HepG2 (cell line): ENCODE results near the gene PTPN12. TPM values are rescaled to one million over a fixed set of nuclear protein-coding genes. Genes with fewer than 3 reads are reported as not detected.
A peak's percentile ranks its signal among the peaks of the same experiment; 100 is the strongest.

ENCODE experiments used
- BRCA1 ChIP-seq: sonication (generic); formaldehyde crosslinking; IDR thresholded peaks from 2 replicates; pipeline ENCODE4 v1.4.0; 2020; ENCODE audit warnings: missing genetic modification reagents
- CBFB ChIP-seq: sonication (generic); formaldehyde crosslinking; IDR thresholded peaks from 2 replicates; pipeline ENCODE4 v1.4.0; 2020; ENCODE audit warnings: missing genetic modification reagents
- CBX1 ChIP-seq: IDR thresholded peaks from one replicate; pipeline ENCODE4 v1.6.1; 2016; ENCODE audit warnings: antibody characterized with exemption, low read depth
- CREB1 ChIP-seq, 2 experiments: fragments of 450-650 bp in 1 of 2; IDR thresholded peaks; 2 replicates each; pipeline ENCODE4 v1.6.1; 2016 to 2017; ENCODE audit warnings: control low read depth in 1 of 2, mild to moderate bottlenecking in 1 of 2, missing compliant biosample characterization in 1 of 2, missing genetic modification characterization in 1 of 2
- EHMT2 ChIP-seq: fragments of 200-600 bp; sonication (generic); IDR thresholded peaks from 2 replicates; pipeline ENCODE4 v1.7.0; 2017; ENCODE audit warnings: antibody characterized with exemption, low read depth, low read length, borderline replicate concordance
- GATAD1 ChIP-seq: IDR thresholded peaks from 2 replicates; pipeline ENCODE4 v1.6.1; 2016; ENCODE audit warnings: missing genetic modification reagents, missing compliant biosample characterization
- GTF3A ChIP-seq: sonication (generic); formaldehyde crosslinking; conservative IDR thresholded peaks from 2 replicates; pipeline ENCODE4 v1.4.0; 2020; ENCODE audit warnings: mild to moderate bottlenecking, missing genetic modification reagents
- HOXA9 ChIP-seq: sonication (generic); formaldehyde crosslinking; IDR thresholded peaks from 2 replicates; pipeline ENCODE4 v1.8.1; 2022; ENCODE audit warnings: missing genetic modification reagents, mild to moderate bottlenecking, moderate library complexity, borderline replicate concordance
- HOXD1 ChIP-seq: sonication (generic); formaldehyde crosslinking; IDR thresholded peaks from 2 replicates; pipeline ENCODE4 v1.5.0; 2020; ENCODE audit warnings: missing genetic modification reagents
- IKZF5 ChIP-seq: IDR thresholded peaks from 2 replicates; pipeline ENCODE4 v1.6.1; 2018; ENCODE audit warnings: missing genetic modification reagents, mild to moderate bottlenecking, missing compliant biosample characterization
- KLF16 ChIP-seq, 2 experiments: sonication (generic) in 1 of 2; formaldehyde crosslinking in 1 of 2; IDR thresholded peaks; 2 replicates each; pipeline versions ENCODE4 v1.6.1 to v1.8.0; 2016 to 2023; ENCODE audit warnings: missing genetic modification reagents in 2 of 2, missing compliant biosample characterization in 1 of 2
- MAFG ChIP-seq: sonication (generic); formaldehyde crosslinking; IDR thresholded peaks from 2 replicates; pipeline ENCODE4 v1.5.1; 2020; ENCODE audit warnings: mild to moderate bottlenecking, missing genetic modification reagents
- MED8 ChIP-seq: sonication (generic); formaldehyde crosslinking; IDR thresholded peaks from 2 replicates; pipeline ENCODE4 v1.8.1; 2023; ENCODE audit warnings: mild to moderate bottlenecking, missing genetic modification reagents; ENCODE audit not compliant: insufficient replicate concordance
- MIXL1 ChIP-seq: IDR thresholded peaks from 2 replicates; pipeline ENCODE4 v1.6.1; 2016
- MYPOP ChIP-seq: sonication (generic); formaldehyde crosslinking; IDR thresholded peaks from 2 replicates; pipeline ENCODE4 v1.8.1; 2023; ENCODE audit warnings: mild to moderate bottlenecking, moderate library complexity, missing genetic modification reagents
- RFXAP ChIP-seq: sonication (generic); formaldehyde crosslinking; IDR thresholded peaks from 2 replicates; pipeline ENCODE4 v1.4.0; 2020; ENCODE audit warnings: missing genetic modification reagents, borderline replicate concordance
- RXRA ChIP-seq: sonication (generic); formaldehyde crosslinking; IDR thresholded peaks from 2 replicates; pipeline ENCODE4 v1.5.1; 2020; ENCODE audit warnings: missing genetic modification reagents
- SIX1 ChIP-seq: sonication (generic); formaldehyde crosslinking; IDR thresholded peaks from 2 replicates; pipeline ENCODE4 v1.4.0; 2020; ENCODE audit warnings: missing genetic modification reagents, borderline replicate concordance
- SUZ12 ChIP-seq: fragments of 150-350 bp; IDR thresholded peaks from 2 replicates; pipeline ENCODE4 v1.6.1; 2014; ENCODE audit warnings: low read depth, low read length
- THAP7 ChIP-seq: sonication (generic); formaldehyde crosslinking; IDR thresholded peaks from 2 replicates; pipeline ENCODE4 v1.8.1; 2023; ENCODE audit warnings: mild to moderate bottlenecking, missing genetic modification reagents
- TRIM22 ChIP-seq: fragments of 450-650 bp; IDR thresholded peaks from 2 replicates; pipeline ENCODE4 v1.6.1; 2017
- ZBTB3 ChIP-seq: sonication (generic); formaldehyde crosslinking; IDR thresholded peaks from 2 replicates; pipeline ENCODE4 v1.4.0; 2020; ENCODE audit warnings: low read depth, mild to moderate bottlenecking, moderate library complexity, missing genetic modification reagents, borderline replicate concordance
- ZNF160 ChIP-seq: sonication (generic); formaldehyde crosslinking; IDR thresholded peaks from 2 replicates; pipeline ENCODE4 v1.8.0; 2022; ENCODE audit warnings: mild to moderate bottlenecking, inconsistent platforms, missing genetic modification reagents
- ZNF256 ChIP-seq: sonication (generic); formaldehyde crosslinking; conservative IDR thresholded peaks from 2 replicates; pipeline ENCODE4 v1.4.0; 2020; ENCODE audit warnings: missing genetic modification reagents
- ZNF354B ChIP-seq: sonication (generic); formaldehyde crosslinking; IDR thresholded peaks from 2 replicates; pipeline ENCODE4 v1.8.0; 2022; ENCODE audit warnings: mild to moderate bottlenecking, missing genetic modification reagents
- ZNF430 ChIP-seq: sonication (generic); formaldehyde crosslinking; IDR thresholded peaks from 2 replicates; pipeline ENCODE4 v1.9.0; 2021; ENCODE audit warnings: mild to moderate bottlenecking, missing genetic modification reagents
- ZNF577 ChIP-seq: sonication (generic); formaldehyde crosslinking; IDR thresholded peaks from 2 replicates; pipeline ENCODE4 v1.4.0; 2020; ENCODE audit warnings: mild to moderate bottlenecking, low read depth, missing genetic modification reagents, borderline replicate concordance
- ZNF746 ChIP-seq: sonication (generic); formaldehyde crosslinking; IDR thresholded peaks from 2 replicates; pipeline ENCODE4 v1.8.0; 2022; ENCODE audit warnings: mild to moderate bottlenecking, missing genetic modification reagents
- polyA plus RNA-seq, 8 experiments: library from polyadenylated mRNA; depleted of rRNA in 3 of 8; stranded (reverse) in 7 of 8; unstranded in 1 of 8; fragments of >200 nt; fragmentation: Illumina TruSeq in 4 of 8; extraction: Trizol in 4 of 8; gene quantifications; 2 replicates each; pipeline versions ENCODE4 v1.2.1 to v1.2.3, GENCODE V29; 2011 to 2016; ENCODE audit warnings: low read depth in 4 of 8, missing spikeins in 1 of 8, mixed read lengths in 1 of 8; ENCODE audit not compliant: insufficient read depth in 1 of 8
- total RNA-seq, 5 experiments: library from RNA; depleted of rRNA; stranded (reverse); fragments of >200 nt; fragmentation: Illumina TruSeq; extraction: Trizol; gene quantifications; 2 replicates each; pipeline ENCODE4 v1.2.3, GENCODE V29; 2016; ENCODE audit warnings: low read depth in 1 of 5

The PTPN12 gene
- total and polyA plus RNA-seq, 2 of the 13 experiments (the other 11 are each of a cell fraction or from before 2014, with no cell fraction given) = 22.9 to 56.8 TPM

- TF ChIP-seq CREB1 (IDR thresholded peaks at IDR 0.05) = no peak
- TF ChIP-seq CREB1 (CRISPR knock-in tag; IDR thresholded peaks at IDR 0.05) = peak; percentile 59
- TF ChIP-seq HOXD1 (CRISPR knock-in tag) = no peak
- peak in 1 of 2 experiments; percentile 85; a peak in 2 of 4 replicates for TF ChIP-seq KLF16 (CRISPR knock-in tag; IDR thresholded peaks at IDR 0.05)
- peak; percentile 67; the same call in 1 of the 2 replicates for TF ChIP-seq RFXAP
- TF ChIP-seq IKZF5 (CRISPR knock-in tag) = peak; percentile 63; the same call in 1 of the 2 replicates
- no peak for TF ChIP-seq ZNF354B (CRISPR knock-in tag)
- no peak for TF ChIP-seq ZBTB3 (CRISPR knock-in tag)
- no peak for TF ChIP-seq MYPOP
- peak; percentile 77; the same call in 1 of the 2 replicates for TF ChIP-seq RXRA (CRISPR knock-in tag)
- 0 out of 2 replicates have a peak, but pooled peaks have one; percentile 34 for TF ChIP-seq SIX1 (CRISPR knock-in tag)
- no peak for TF ChIP-seq GTF3A (CRISPR knock-in tag)
- no peak for TF ChIP-seq ZNF256 (CRISPR knock-in tag)
- TF ChIP-seq ZNF746 = no peak; the same call in 1 of the 2 replicates
- TF ChIP-seq EHMT2 = no peak
- TF ChIP-seq TRIM22 = no peak
- TF ChIP-seq SUZ12 = no peak
- TF ChIP-seq ZNF430 = no peak; the same call in 1 of the 2 replicates
- no peak for TF ChIP-seq ZNF160 (CRISPR knock-in tag)
- no peak for TF ChIP-seq CBX1
- TF ChIP-seq MED8 (CRISPR knock-in tag) = no peak
- no peak for TF ChIP-seq MAFG (CRISPR knock-in tag)
- TF ChIP-seq BRCA1 = no peak
- no peak for TF ChIP-seq ZNF577 (CRISPR knock-in tag)
- TF ChIP-seq HOXA9 = no peak
- peak; percentile 62 for TF ChIP-seq GATAD1 (CRISPR knock-in tag)
- peak; percentile 51; the same call in 1 of the 2 replicates for TF ChIP-seq MIXL1 (CRISPR knock-in tag)
- TF ChIP-seq CBFB = peak; percentile 57
- peak; percentile 68; the same call in 1 of the 2 replicates for TF ChIP-seq THAP7 (CRISPR knock-in tag)
Measured at GRCh38 chr7:77536413-77537135, 521 bp upstream of the PTPN12 start (continued).
